ENCODE data around the gene PHF2. TPM values are rescaled to one million over a fixed set of nuclear protein-coding genes. Genes with fewer than 3 reads are reported as not detected.

PHF2 gene
- total RNA-seq, 4 donors from 2014 or later, result 32.8 to 50.1 (median 33.0) TPM

DNA sequence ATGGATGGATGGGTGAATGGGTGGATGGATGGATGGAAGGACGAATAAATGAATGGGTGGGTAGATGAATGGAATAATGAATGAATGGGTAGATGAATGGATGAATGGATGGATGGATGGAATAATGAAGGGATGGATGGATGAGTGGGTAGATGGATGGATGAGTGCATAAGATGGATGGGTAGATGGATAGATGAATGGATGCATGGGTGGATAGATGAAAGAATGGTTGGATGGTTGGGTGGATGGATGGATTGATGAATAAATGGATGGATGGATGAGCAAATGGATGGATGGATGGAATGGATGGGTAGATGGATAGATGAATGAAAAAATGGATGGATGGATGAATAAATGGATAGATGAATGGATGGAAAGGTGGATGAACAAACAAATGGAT lies 85.2 kb downstream of the PHF2 start:
- Histone ChIP-seq H3K4me1 (no peaks in the 10 kb centered on the region), H3K9me3 (no peaks in the 10 kb centered on the region), H3K27me3 (no peaks in the 10 kb centered on the region), H3K36me3 (peaks cover 31 to 43% of the 10 kb centered on the region in 2 donors), H3K27ac (no peak overlapping the region), H3K4me3 (replicated peaks in 1 of 3) (no peak overlapping the region)
- TF ChIP-seq POLR2A (IDR thresholded peaks at IDR 0.05), result no peak
- TF ChIP-seq, protein P1, sequence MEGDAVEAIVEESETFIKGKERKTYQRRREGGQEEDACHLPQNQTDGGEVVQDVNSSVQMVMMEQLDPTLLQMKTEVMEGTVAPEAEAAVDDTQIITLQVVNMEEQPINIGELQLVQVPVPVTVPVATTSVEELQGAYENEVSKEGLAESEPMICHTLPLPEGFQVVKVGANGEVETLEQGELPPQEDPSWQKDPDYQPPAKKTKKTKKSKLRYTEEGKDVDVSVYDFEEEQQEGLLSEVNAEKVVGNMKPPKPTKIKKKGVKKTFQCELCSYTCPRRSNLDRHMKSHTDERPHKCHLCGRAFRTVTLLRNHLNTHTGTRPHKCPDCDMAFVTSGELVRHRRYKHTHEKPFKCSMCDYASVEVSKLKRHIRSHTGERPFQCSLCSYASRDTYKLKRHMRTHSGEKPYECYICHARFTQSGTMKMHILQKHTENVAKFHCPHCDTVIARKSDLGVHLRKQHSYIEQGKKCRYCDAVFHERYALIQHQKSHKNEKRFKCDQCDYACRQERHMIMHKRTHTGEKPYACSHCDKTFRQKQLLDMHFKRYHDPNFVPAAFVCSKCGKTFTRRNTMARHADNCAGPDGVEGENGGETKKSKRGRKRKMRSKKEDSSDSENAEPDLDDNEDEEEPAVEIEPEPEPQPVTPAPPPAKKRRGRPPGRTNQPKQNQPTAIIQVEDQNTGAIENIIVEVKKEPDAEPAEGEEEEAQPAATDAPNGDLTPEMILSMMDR (IDR thresholded peaks at IDR 0.05), result no peak
- no peak for DNase-seq
- intact Hi-C loops (cut with DNase I), result no loop called here
- WGBS, 2 donors, result 96 to 97% methylated on average over 1 of the region's 1 CpG

DNA sequence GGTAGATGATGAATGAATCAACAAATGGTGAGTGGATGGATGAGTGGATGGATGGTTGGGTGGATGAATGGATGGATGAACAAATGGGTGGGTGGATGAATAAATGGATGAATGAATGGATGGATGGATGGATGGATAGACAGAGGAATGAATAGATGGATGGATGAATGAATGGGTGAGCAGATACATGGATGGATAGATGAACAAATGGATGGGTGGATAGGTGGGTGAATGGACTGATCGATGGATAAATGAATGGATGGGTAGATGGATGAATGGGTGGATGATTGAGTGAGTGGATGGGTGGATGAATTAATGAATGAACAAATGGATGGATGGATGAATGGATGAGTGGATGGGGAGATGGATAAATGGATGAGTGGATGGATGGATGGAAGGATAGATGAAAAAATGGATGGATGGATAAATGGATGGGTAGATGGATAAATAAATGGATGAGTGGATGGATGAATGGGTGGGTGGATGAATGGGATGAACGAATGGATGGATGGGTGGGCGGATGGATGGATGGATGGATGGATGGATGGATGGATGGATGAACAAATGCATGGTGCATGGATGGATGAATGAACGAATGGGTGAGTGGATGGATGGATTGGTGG lies 85.7 kb downstream of the PHF2 start:
- Histone ChIP-seq H3K27ac (no peak overlapping the region), H3K27me3 (no peaks in the 10 kb centered on the region), H3K4me3 (replicated peaks in 1 of 3) (no peak overlapping the region), H3K9me3 (no peaks in the 10 kb centered on the region), H3K4me1 (no peaks in the 10 kb centered on the region), H3K36me3 (peaks cover 34 to 41% of the 10 kb centered on the region in 2 donors)
- WGBS, 2 donors, result 86 to 96% methylated on average over 4 of the region's 4 CpGs
- intact Hi-C loops (cut with DNase I), result no loop called here
- TF ChIP-seq POLR2A (IDR thresholded peaks at IDR 0.05), result no peak
- TF ChIP-seq, protein P1 (IDR thresholded peaks at IDR 0.05), result no peak
- DNase-seq, result no peak

DNA sequence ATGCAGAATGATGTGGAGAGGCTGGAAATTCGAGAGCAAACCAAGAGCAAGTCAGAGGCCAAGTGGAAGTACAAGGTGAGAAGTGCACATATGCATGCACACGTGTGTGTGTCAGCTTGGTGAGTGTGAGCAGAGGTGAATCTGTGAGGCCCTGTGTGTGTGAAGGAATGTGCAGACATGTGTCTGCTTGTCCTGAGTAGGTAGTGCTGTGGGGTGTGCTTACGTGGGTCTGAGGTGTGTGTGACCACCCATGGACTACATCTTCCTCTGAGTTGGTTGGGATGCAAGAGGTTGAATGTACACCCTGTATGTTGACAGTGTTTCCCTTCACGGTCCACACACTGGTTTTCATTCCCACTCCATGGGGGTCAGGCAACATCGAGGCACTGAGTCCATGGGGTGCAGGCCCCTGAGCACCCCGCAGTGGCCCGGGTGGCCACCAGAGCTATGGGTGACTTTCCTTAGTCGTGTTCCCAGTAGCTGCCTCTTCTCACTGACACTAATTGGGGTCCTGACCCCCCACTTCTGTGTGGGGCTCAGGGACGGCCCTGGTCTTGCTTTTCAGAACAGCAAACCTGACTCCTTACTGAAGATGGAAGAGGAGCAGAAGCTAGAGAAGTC lies 86.7 kb downstream of the PHF2 start:
- no peak for DNase-seq
- Histone ChIP-seq H3K9me3 (no peaks in the 10 kb centered on the region), H3K27ac (no peak overlapping the region), H3K4me3 (replicated peaks in 1 of 3) (no peak overlapping the region), H3K27me3 (no peaks in the 10 kb centered on the region), H3K4me1 (no peaks in the 10 kb centered on the region), H3K36me3 (peaks cover 38 to 41% of the 10 kb centered on the region in 2 donors)
- WGBS, 2 donors, result 87 to 93% methylated on average over 9 of the region's 9 CpGs
- intact Hi-C loops (cut with DNase I), result no loop called here
- TF ChIP-seq POLR2A (IDR thresholded peaks at IDR 0.05), result no peak
- TF ChIP-seq, protein P1 (IDR thresholded peaks at IDR 0.05), result no peak

DNA sequence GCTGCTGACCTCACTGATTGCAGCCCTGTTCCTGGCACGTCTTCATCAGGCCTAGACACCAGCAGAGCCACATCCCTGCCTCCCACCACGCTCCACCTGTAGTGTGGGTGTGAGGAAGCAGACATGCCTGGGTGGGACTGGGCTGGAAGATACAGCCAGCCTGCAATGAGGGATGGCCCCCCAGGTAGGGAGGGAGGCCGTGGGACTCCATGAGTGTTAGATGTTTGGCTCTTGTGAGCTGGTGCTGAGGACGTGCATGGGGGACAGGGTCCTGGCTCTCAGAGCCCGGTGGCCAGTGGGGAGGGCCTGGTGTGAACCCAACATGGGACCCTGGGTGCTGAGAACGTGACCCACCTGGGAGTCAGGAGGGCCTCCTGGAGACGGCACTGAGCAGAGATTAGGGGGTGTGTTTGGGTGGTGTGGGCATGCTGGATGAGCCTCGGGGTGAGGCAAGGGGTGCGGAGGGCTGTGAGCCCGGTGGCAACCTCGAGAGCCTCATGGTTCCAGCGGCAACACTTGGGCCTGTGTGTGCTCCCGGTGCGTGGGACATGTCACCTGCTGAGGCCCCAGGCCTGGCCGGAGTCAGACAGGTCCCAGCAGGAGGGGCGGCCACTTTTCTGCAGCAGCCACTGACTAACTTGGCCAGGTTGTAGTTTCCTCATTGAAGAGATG lies 87.6 kb downstream of the PHF2 start:
- peaks cover 33 to 35% of the 10 kb centered on the region in 2 donors for H3K36me3 ChIP-seq

More for the DNA sequence above, 87.6 kb downstream of the PHF2 start:
- H3K4me1 ChIP-seq, result no peaks in the 10 kb centered on the region
- WGBS, 2 donors, result 95 to 96% methylated on average over 16 of the region's 16 CpGs
- no peaks in the 10 kb centered on the region for H3K27me3 ChIP-seq
- no peaks in the 10 kb centered on the region for H3K9me3 ChIP-seq
- no peak overlapping the region for H3K4me3 ChIP-seq (replicated peaks in 1 of 3)
- no peak for DNase-seq
- intact Hi-C loops (cut with DNase I), result no loop called here
- no peak overlapping the region for H3K27ac ChIP-seq
- TF ChIP-seq, protein P1 (IDR thresholded peaks at IDR 0.05), result no peak
- TF ChIP-seq POLR2A (IDR thresholded peaks at IDR 0.05), result no peak

All from thyroid gland (tissue), 4 donors.